Measurements from ENCODE around the gene SERINC5. TPM values are rescaled to one million over a fixed set of nuclear protein-coding genes. Genes with fewer than 3 reads are reported as not detected.

SERINC5 gene
- total and polyA plus RNA-seq, 3 donors from 2014 or later = 62.3 to 217 (median 158) TPM

DNA sequence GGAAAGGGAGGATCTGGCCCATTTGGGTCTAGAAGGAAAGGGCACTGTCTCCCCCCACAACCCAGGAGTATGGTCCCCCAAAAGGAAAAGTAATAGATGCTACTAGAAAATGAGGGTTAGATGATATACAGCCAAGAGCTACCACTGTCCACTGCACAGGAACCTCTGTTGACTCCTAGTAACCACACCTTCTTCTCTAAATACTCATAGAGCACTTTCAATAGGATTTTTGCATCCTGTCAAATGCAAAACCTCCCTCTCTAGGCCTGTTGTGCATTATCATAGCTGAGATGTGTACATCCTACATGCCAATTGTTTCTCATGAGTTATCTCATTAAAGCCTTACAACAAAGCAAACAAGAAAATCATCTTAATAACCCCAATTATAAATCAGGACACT, 153.9 kb downstream of the SERINC5 start:
- Histone ChIP-seq H3K4me1 (peaks cover 8% of the 10 kb centered on the region), H3K27me3 (no peaks in the 10 kb centered on the region), H3K9me3 (no peaks in the 10 kb centered on the region), H3K4me3 (no peak overlapping the region), H3K36me3 (ENCODE audit: low read depth, missing control alignments) (no peaks in the 10 kb centered on the region), H3K27ac (no peak overlapping the region)
- no peak for DNase-seq
- intact Hi-C loops (cut with DNase I; ENCODE audit: low total_unique reads) = no loop called here
- no peak for TF ChIP-seq POLR2A (IDR thresholded peaks at IDR 0.05)
- TF ChIP-seq, protein P1, sequence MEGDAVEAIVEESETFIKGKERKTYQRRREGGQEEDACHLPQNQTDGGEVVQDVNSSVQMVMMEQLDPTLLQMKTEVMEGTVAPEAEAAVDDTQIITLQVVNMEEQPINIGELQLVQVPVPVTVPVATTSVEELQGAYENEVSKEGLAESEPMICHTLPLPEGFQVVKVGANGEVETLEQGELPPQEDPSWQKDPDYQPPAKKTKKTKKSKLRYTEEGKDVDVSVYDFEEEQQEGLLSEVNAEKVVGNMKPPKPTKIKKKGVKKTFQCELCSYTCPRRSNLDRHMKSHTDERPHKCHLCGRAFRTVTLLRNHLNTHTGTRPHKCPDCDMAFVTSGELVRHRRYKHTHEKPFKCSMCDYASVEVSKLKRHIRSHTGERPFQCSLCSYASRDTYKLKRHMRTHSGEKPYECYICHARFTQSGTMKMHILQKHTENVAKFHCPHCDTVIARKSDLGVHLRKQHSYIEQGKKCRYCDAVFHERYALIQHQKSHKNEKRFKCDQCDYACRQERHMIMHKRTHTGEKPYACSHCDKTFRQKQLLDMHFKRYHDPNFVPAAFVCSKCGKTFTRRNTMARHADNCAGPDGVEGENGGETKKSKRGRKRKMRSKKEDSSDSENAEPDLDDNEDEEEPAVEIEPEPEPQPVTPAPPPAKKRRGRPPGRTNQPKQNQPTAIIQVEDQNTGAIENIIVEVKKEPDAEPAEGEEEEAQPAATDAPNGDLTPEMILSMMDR (IDR thresholded peaks at IDR 0.05) = no peak

DNA sequence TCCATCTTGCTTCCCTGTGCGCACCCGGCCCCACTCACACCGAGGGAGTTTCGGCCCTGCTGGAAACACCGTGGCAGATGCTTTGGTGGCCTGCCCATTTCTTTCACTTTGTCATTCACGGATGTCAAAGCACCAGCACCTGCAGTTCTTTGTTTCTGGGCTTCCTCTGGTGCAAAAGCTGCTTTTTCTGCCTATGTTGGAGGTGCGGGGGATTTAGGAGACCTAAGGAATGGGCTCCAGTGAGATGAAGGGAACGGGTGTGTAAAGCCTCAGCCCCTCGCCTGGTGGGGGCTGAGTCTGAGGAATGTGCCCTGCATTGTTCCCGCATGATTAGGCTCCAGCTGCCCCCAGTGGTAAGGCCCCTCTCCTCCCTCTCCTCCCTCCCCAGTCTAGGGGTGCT, 158.4 kb downstream of the SERINC5 start:
- Histone ChIP-seq H3K9me3 (no peaks in the 10 kb centered on the region), H3K27me3 (no peaks in the 10 kb centered on the region), H3K36me3 (ENCODE audit: low read depth, missing control alignments) (no peaks in the 10 kb centered on the region), H3K4me3 (no peak overlapping the region), H3K4me1 (peaks cover 13% of the 10 kb centered on the region), H3K27ac (no peak overlapping the region)
- intact Hi-C loops (cut with DNase I; ENCODE audit: low total_unique reads) = loop anchor here (10.0 kb wide), 1 partner anchor 177 kb away; no protein-coding TSS in a partner anchor
- 79 to 87% methylated on average over 10 of the region's 10 CpGs for WGBS, 2 donors
- TF ChIP-seq, protein P1 (IDR thresholded peaks at IDR 0.05) = no peak
- TF ChIP-seq POLR2A (IDR thresholded peaks at IDR 0.05) = no peak
- no peak for DNase-seq

DNA sequence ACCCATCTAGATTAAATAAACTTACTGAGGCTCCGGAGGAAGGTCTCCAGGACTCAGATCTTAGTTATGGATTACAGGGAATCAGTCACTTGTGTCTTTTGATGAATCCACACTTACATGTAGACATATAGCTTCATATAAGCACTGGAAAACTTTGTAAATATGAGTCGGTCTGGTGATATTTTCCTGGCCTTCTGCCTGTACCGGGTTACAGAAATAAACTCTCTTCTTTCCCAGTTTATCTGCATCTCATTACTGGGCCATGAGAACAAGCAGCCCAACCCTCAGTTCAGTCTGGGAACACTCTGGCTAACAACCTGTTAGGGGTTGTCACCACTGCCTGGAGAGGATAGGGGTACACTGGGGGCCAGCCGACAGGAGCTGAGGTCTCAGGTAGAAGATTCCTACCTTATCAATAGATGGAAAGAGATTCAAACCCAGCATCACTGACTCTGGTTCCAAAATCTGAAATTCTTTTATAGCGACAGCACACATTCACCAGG, 161.6 kb downstream of the SERINC5 start:
- intact Hi-C loops (cut with DNase I; ENCODE audit: low total_unique reads) = loop anchor here (5.0 to 10.0 kb wide), 2 partner anchors 181 to 223 kb away; no protein-coding TSS in a partner anchor
- peaks cover 20% of the 10 kb centered on the region for H3K4me1 ChIP-seq
- no peaks in the 10 kb centered on the region for H3K27me3 ChIP-seq
- 46 to 67% methylated on average over 5 of the region's 5 CpGs for WGBS, 2 donors
- no peaks in the 10 kb centered on the region for H3K36me3 ChIP-seq (ENCODE audit: low read depth, missing control alignments)
- H3K9me3 ChIP-seq = no peaks in the 10 kb centered on the region
- H3K27ac ChIP-seq = peak overlapping the region in 1 of 2 donors; percentile 20
- DNase-seq = no peak
- no peak for TF ChIP-seq POLR2A (IDR thresholded peaks at IDR 0.05)
- TF ChIP-seq, protein P1 (IDR thresholded peaks at IDR 0.05) = no peak
- H3K4me3 ChIP-seq = no peak overlapping the region

DNA sequence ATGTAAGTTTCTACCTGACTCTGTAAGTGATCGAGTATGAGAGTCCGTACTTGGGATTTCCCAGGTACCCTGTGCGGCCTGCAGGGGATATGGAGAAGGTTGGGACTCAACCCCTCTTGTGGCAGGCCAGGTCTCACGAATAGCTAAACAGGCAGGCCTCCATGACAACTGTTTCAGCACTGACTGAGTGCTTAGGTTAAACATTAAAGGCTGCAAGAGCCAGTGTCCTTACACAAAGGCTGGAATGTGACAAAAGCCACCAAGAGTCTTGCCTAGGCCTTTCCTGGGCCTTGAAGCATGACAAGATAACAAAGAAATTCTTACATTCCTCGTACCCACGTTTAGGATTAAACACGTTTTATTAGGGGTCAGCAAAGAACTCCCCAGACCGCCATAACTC, 162.1 kb downstream of the SERINC5 start:
- Histone ChIP-seq H3K9me3 (no peaks in the 10 kb centered on the region), H3K36me3 (ENCODE audit: low read depth, missing control alignments) (no peaks in the 10 kb centered on the region), H3K27me3 (no peaks in the 10 kb centered on the region), H3K4me3 (no peak overlapping the region), H3K4me1 (peaks cover 20% of the 10 kb centered on the region), H3K27ac (peak overlapping the region in 1 of 2 donors; percentile 20)
- TF ChIP-seq, protein P1 (IDR thresholded peaks at IDR 0.05) = no peak
- TF ChIP-seq POLR2A (IDR thresholded peaks at IDR 0.05) = no peak
- intact Hi-C loops (cut with DNase I; ENCODE audit: low total_unique reads) = loop anchor here (5.0 to 10.0 kb wide), 2 partner anchors 181 to 224 kb away; no protein-coding TSS in a partner anchor
- 50 to 56% methylated on average over 8 of the region's 8 CpGs for WGBS, 2 donors
- no peak for DNase-seq

Measured in testis (tissue), 3 donors.